Activated B cell treated with CpG ODN at 0.5 μM for 24 hours (primary cell): Measurements from ENCODE around the gene MICU1. TPM values are rescaled to one million over a fixed set of nuclear protein-coding genes. Genes with fewer than 3 reads are reported as not detected.
A peak's percentile ranks its signal among the peaks of the same experiment; 100 is the strongest.
"Not testable (repeated sequence)": the region's sequence is repeated elsewhere in the genome, so short reads cannot be mapped to it uniquely, and the experiment has no call there.

ENCODE experiments used
- ATAC-seq: fragments of 200-7000 bp; cut with Tn5 transposase; one replicate; pipeline ENCODE4 v1.10.0; 2021; ENCODE audit warnings: low read depth, mild to moderate bottlenecking, moderate library complexity
- CTCF ChIA-PET: fragments of 350-600 bp; sonication (Branson Sonifier 250); formaldehyde crosslinking; loops from one replicate; lab custom pipeline; 2021; ENCODE audit warnings: antibody characterized with exemption; lab: Charles Lee
- POLR2A ChIA-PET: fragments of 350-600 bp; sonication (Branson Sonifier 250); formaldehyde crosslinking; loops from one replicate; lab custom pipeline; 2021; ENCODE audit warnings: antibody characterized with exemption; lab: Charles Lee
- DNase-seq: peaks from one replicate; pipeline ENCODE4 v3.0.0; 2022
- H3K27ac Mint-ChIP-seq: one replicate; pipeline ENCODE4 v1.8.0; 2020; ENCODE audit warnings: mixed read lengths
- H3K27me3 Mint-ChIP-seq: one replicate; pipeline ENCODE4 v1.8.0; 2021; ENCODE audit warnings: mixed read lengths
- H3K36me3 Mint-ChIP-seq: one replicate; pipeline ENCODE4 v1.8.0; 2021; ENCODE audit warnings: low read depth, mixed read lengths
- H3K4me1 Mint-ChIP-seq: one replicate; pipeline ENCODE4 v1.8.0; 2021; ENCODE audit warnings: mixed read lengths
- H3K4me3 Mint-ChIP-seq: one replicate; pipeline ENCODE4 v1.8.0; 2020; ENCODE audit warnings: mild to moderate bottlenecking, mixed read lengths
- H3K9me3 Mint-ChIP-seq: one replicate; pipeline ENCODE4 v1.8.0; 2020; ENCODE audit warnings: mixed read lengths
- intact Hi-C: fragments of 100-400 bp; cut with micrococcal nuclease; formaldehyde crosslinking; loops from one replicate; pipeline ENCODE4 v1.15.1; 2024
- total RNA-seq: library from RNA; stranded (reverse); gene quantifications from 2 replicates; pipeline ENCODE4 v1.2.3, GENCODE V29; 2022
- TF ChIP-seq, protein P1 (sequence below): fragments of 200-600 bp; IDR thresholded peaks from one replicate; pipeline ENCODE4 v1.8.0; 2022; ENCODE audit warnings: antibody characterized with exemption, mild to moderate bottlenecking

The MICU1 gene
- total RNA-seq, 1 donor from 2014 or later = 27.4 TPM

- ChIA-PET CTCF (interaction anchor here (0.7 kb wide), 1 partner anchor 144 kb away, joined by 3 read pairs; no protein-coding TSS in a partner anchor), POLR2A (interaction anchor here (0.6 kb wide), 2 partner anchors 296 to 712 kb away, joined by 3 to 4 read pairs; no protein-coding TSS in a partner anchor)
- Mint-ChIP-seq H3K4me1 (peaks cover 3% of the 10 kb centered on the region), H3K4me3 (no peak overlapping the region), H3K27ac (no peak overlapping the region), H3K27me3 (no peaks in the 10 kb centered on the region), H3K36me3 (peaks cover 9% of the 10 kb centered on the region), H3K9me3 (no peaks in the 10 kb centered on the region)
- DNase-seq (no peak), ATAC-seq (no peak)
- TF ChIP-seq, protein P1, sequence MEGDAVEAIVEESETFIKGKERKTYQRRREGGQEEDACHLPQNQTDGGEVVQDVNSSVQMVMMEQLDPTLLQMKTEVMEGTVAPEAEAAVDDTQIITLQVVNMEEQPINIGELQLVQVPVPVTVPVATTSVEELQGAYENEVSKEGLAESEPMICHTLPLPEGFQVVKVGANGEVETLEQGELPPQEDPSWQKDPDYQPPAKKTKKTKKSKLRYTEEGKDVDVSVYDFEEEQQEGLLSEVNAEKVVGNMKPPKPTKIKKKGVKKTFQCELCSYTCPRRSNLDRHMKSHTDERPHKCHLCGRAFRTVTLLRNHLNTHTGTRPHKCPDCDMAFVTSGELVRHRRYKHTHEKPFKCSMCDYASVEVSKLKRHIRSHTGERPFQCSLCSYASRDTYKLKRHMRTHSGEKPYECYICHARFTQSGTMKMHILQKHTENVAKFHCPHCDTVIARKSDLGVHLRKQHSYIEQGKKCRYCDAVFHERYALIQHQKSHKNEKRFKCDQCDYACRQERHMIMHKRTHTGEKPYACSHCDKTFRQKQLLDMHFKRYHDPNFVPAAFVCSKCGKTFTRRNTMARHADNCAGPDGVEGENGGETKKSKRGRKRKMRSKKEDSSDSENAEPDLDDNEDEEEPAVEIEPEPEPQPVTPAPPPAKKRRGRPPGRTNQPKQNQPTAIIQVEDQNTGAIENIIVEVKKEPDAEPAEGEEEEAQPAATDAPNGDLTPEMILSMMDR = no peak
- intact Hi-C loops = no loop called here
These were observed 238.8 kb downstream of the MICU1 start for GRCh38 chr10:72386916-72387586.

DNA sequence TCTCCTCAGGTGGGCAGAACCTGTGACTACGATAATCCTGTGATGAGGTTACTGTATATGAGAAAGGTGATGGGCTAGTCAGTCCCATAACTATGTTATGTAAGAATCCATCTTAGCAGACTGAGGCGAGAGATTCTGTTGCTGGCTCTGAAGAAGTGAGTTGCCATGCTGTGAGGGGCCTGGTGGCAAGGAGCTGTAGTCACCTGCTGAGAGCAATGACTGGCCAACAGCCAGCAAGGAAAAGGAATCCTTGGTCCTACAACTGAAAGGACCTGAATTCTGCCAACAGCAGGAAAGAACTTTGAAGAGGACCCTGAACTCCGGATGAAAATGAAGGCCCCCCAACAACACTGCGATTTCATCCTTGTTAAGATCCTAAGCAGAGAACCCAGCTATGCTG lies 240.2 kb downstream of the MICU1 start:
- no peaks in the 10 kb centered on the region for H3K9me3 Mint-ChIP-seq
- CTCF ChIA-PET = interaction anchor here (0.6 kb wide), 1 partner anchor 665 kb away, joined by 3 read pairs; no protein-coding TSS in a partner anchor
- no peak overlapping the region for H3K4me3 Mint-ChIP-seq
- no peak overlapping the region for H3K27ac Mint-ChIP-seq
- TF ChIP-seq, protein P1 = no peak
- peaks cover 3% of the 10 kb centered on the region for H3K4me1 Mint-ChIP-seq
- intact Hi-C loops = no loop called here
- no peak for DNase-seq
- POLR2A ChIA-PET = no interaction called here
- no peak for ATAC-seq
- peaks cover 9% of the 10 kb centered on the region for H3K36me3 Mint-ChIP-seq
- no peaks in the 10 kb centered on the region for H3K27me3 Mint-ChIP-seq

GRCh38 chr10:72384982-72385381 lies 240.9 kb downstream of the MICU1 start:
- intact Hi-C loops, H3K4me1 Mint-ChIP-seq, POLR2A ChIA-PET, CTCF ChIA-PET, H3K36me3 Mint-ChIP-seq, ATAC-seq, H3K27me3 Mint-ChIP-seq, H3K4me3 Mint-ChIP-seq, H3K9me3 Mint-ChIP-seq, DNase-seq: not testable (repeated sequence)
- H3K27ac Mint-ChIP-seq = peak overlapping the region; percentile 19

GRCh38 chr10:72379776-72380175 lies 246.1 kb downstream of the MICU1 start:
- no peak for DNase-seq
- H3K4me3 Mint-ChIP-seq = no peak overlapping the region
- ATAC-seq = no peak
- CTCF ChIA-PET = no interaction called here
- H3K36me3 Mint-ChIP-seq = peaks cover 14% of the 10 kb centered on the region
- H3K27me3 Mint-ChIP-seq = no peaks in the 10 kb centered on the region
- TF ChIP-seq, protein P1 = no peak
- H3K27ac Mint-ChIP-seq = no peak overlapping the region
- POLR2A ChIA-PET = no interaction called here
- H3K4me1 Mint-ChIP-seq = peaks cover under 1% of the 10 kb centered on the region
- H3K9me3 Mint-ChIP-seq = no peaks in the 10 kb centered on the region
- intact Hi-C loops = no loop called here

GRCh38 chr10:72379062-72379461 lies 246.8 kb downstream of the MICU1 start:
- H3K36me3 Mint-ChIP-seq = peaks cover 14% of the 10 kb centered on the region
- CTCF ChIA-PET = no interaction called here
- no peak overlapping the region for H3K27ac Mint-ChIP-seq
- intact Hi-C loops = no loop called here
- H3K9me3 Mint-ChIP-seq = no peaks in the 10 kb centered on the region
- TF ChIP-seq, protein P1 = no peak
- no peaks in the 10 kb centered on the region for H3K4me1 Mint-ChIP-seq
- POLR2A ChIA-PET = no interaction called here
- H3K4me3 Mint-ChIP-seq = no peak overlapping the region
- DNase-seq (no peak), ATAC-seq (no peak)
- no peaks in the 10 kb centered on the region for H3K27me3 Mint-ChIP-seq
